Activated CD8-positive, alpha-beta memory T cell treated with anti-CD3 and anti-CD28 coated beads for 4 hours (primary cell): ENCODE results near the gene APCDD1L.

Experiments used
- DNase-seq, 2 donors: peaks; one replicate each; pipeline ENCODE4 v3.0.0-alpha.2; 2020; ENCODE audit warnings: low read depth in 2 of 2

The APCDD1L gene

GRCh38 chr20:58515233-58516212 lies at the start of gene APCDD1L:
Gene APCDD1L, minus strand, starts transcription at chr20:58515399. Its CDS starts 692 bp downstream, at chr20:58514707.
- DNase-seq: no peak

- DNase-seq: no peak
Observed at GRCh38 chr20:58559368-58559729, 44.1 kb upstream of the APCDD1L start.

GRCh38 chr20:58558486-58559367 lies 43.5 kb upstream of the APCDD1L start:
- no peak for DNase-seq

GRCh38 chr20:58557733-58558342 lies 42.6 kb upstream of the APCDD1L start:
- no peak for DNase-seq

GRCh38 chr20:58556961-58557360 lies 41.8 kb upstream of the APCDD1L start:
- DNase-seq: no peak

GRCh38 chr20:58555078-58555765 lies 40.0 kb upstream of the APCDD1L start:
- no peak for DNase-seq

GRCh38 chr20:58554541-58554940 lies 39.3 kb upstream of the APCDD1L start:
- DNase-seq: no peak

GRCh38 chr20:58553841-58554240 lies 38.6 kb upstream of the APCDD1L start:
- DNase-seq: no peak

- no peak for DNase-seq
Observed at GRCh38 chr20:58553166-58553696, 38.0 kb upstream of the APCDD1L start.

GRCh38 chr20:58552366-58552934 lies 37.3 kb upstream of the APCDD1L start:
- DNase-seq: no peak

- no peak for DNase-seq
Observed at GRCh38 chr20:58551631-58552030, 36.4 kb upstream of the APCDD1L start.

GRCh38 chr20:58550275-58551059 lies 35.3 kb upstream of the APCDD1L start:
- no peak for DNase-seq

GRCh38 chr20:58549231-58550209 lies 34.3 kb upstream of the APCDD1L start:
- no peak for DNase-seq

- no peak for DNase-seq
Observed at GRCh38 chr20:58547623-58548475, 32.6 kb upstream of the APCDD1L start.

- no peak for DNase-seq
Observed at GRCh38 chr20:58546756-58547622, 31.8 kb upstream of the APCDD1L start.

- no peak for DNase-seq
Observed at GRCh38 chr20:58546416-58546711, 31.2 kb upstream of the APCDD1L start.
